T-helper 2 cell (primary cell): ENCODE measurements around the gene TMEM79.

Experiments
- DNase-seq, 5 experiments: peaks; one replicate each; pipeline versions ENCODE4 v3.0.0 to v3.0.0-alpha.2; 2012 to 2022
- total RNA-seq, 2 donors: gene quantifications; one replicate each; lab custom pipeline; 2026; lab: John Stamatoyannopoulos, UW

TMEM79 gene, protein sequence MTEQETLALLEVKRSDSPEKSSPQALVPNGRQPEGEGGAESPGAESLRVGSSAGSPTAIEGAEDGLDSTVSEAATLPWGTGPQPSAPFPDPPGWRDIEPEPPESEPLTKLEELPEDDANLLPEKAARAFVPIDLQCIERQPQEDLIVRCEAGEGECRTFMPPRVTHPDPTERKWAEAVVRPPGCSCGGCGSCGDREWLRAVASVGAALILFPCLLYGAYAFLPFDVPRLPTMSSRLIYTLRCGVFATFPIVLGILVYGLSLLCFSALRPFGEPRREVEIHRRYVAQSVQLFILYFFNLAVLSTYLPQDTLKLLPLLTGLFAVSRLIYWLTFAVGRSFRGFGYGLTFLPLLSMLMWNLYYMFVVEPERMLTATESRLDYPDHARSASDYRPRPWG
- 1.9 to 6.6 reads per million in 2 donors for total RNA-seq

- DNase-seq: no peak
These were observed at the start of gene TMEM79 for GRCh38 chr1:156284112-156284511. Gene TMEM79 (plus strand): TSS chr1:156284325. CDS start chr1:156285227, 902 bp downstream.

- DNase-seq: no peak
These were observed 48.0 kb upstream of the TMEM79 start for GRCh38 chr1:156236164-156236563.

DNA sequence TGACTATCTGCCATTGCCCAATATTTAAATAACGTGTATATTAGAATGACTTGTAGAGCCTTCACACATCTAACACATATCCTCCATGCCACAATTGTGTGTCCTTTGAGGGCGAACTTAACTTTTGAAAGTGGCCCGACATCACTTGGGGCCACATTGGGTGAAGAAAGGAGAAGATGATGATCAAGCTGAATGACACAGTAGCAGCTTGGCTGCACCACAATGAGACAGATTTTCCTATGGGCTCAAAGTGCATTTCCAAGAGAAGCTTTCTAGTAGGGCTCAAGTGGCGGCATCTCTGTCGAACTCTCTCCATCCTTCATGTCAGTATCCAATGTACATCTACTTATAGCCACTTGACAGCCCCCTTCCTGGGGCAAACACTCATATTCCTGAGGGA, 45.9 kb upstream of the TMEM79 start:
- no peak for DNase-seq

- DNase-seq: no peak
These were observed 42.8 kb upstream of the TMEM79 start for GRCh38 chr1:156241311-156241811.

- DNase-seq: no peak
These were observed 42.2 kb upstream of the TMEM79 start, which contains the start of gene BGLAP for GRCh38 chr1:156241926-156242325. Gene BGLAP (plus strand): TSS chr1:156242184. CDS start chr1:156242232, 48 bp downstream.

- no peak for DNase-seq
These were observed 41.4 kb upstream of the TMEM79 start for GRCh38 chr1:156242738-156243137.

GRCh38 chr1:156244126-156244525, 40.0 kb upstream of the TMEM79 start:
- no peak for DNase-seq

DNA sequence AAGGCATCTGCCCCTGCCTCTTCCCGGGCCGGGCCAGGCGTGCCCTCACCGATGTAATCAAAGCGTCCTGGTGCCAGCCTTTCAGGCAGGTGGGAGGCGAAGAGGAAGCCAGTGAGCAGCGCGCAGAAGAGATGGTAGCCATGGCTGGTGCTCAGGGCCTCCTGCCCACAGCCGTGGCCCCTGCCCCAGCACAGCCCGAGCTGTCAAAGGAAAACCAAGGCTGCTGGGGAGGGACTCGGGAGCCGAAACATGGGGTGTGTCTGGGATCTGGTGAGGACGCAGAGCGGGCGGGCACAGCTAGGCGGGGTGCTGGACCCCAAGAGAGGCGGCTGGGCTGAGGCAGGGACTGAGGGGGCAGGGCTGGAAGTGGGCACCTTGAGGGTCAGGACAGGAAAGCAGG, 39.4 kb upstream of the TMEM79 start:
- DNase-seq: no peak

DNA sequence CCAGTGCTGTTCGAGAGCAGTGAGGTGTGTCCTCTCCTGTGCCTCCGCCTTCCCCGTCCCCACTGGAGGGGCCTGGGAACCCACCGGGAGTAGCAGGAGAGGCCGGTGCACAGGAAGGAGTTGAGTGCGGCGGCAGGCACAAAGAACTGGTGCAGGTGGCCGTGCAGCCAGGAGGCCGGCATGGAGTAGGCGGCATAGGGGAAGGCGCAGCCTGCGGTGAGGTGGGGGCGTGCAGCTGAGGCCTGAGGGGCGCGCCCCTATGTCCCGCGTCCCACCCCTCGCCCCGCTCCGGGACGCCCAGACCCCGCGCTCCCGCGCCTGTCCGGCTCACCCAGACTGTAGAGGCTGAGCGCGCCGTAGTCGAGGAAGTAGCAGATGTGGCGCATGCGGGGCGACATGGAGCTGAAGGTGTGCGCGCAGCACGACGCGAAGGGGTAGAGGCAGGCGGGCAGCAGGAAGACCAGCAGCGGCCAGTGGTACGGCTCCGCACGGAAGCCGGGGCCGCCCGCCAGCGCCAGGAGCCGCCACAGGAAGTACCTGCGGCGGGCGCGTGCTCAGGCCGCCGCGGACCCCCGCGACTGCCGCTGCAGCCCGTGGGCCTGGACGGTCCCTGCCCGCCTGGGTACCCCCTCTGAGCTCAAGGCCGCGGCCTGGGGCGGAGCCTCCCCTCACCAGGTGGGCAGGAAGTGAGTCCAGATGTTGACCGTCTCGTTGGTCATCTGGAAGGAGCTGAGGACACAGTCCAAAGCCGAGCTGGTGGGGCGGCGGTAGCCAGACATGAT, 38.5 kb upstream of the TMEM79 start:
- DNase-seq: peak in 4 of 5 experiments; percentile 7 to 72 (median 13)

DNA sequence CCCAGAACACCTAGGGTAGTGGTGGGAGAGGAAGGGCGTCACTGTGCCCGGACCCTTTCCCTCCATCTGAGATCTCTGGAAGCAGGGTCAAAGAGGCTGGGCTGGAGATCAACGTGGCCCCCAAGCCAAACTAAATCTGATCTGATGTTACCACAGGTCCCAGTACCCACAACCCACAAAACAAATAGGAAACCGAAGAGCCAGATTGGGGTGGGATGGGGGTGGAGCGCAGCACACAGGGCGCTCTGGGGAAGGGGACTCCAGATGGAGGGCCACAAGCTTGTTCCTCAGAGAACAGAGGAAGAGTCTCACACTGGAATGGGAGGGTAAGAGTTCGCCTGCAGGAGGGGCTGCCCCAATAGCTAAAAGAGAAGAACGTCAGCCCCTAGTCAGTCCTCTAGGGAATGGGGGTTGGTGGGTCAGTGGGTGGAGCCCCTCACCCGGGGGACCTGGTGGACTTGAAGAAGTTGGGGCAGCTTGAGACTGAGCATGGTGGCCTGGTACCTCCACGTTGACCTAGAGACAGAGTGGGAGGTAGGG, 37.8 kb upstream of the TMEM79 start:
- DNase-seq: no peak

- no peak for DNase-seq
These were observed 37.2 kb upstream of the TMEM79 start for GRCh38 chr1:156246781-156247459.

DNA sequence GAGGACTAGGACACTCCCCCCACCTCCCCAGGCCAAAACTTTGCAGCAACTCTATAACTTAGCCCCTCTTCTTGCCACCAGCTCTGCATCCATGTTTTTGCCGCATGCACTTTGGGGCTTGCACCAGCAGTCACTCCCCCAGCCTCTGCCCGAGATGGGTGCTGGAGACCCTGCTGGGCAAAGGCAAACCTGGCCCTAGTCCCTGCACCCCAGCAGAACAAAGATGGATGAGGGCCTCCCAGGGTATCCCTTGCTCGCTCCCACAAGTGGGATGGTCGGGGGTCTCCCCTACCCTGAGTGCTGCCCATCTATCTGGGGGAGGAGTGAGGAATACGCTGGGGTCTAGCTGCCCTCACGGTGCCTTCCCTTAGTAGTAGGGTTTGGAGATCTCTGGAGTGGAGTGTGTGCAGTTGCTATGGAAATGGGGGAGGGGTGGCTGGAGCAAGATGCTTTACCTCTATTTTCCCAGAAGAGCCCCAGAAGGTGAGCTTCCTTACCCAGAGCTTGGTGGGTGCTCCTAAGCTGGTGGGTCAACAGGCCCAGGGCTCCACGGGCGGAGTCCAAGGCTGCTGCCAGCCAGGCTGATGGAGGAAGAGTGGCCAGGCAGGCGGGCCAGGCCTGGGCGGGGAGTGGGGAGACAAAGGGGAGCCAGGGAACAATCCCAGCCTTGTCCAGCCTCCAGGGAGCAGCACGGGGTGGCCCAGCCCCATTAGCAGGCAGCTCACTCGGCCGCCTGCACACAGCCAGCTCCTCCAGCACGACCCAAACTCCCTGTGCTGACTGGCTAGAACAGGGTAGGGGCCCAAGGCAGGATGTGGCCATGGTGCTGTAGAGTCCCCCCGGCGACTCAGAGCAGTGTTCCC, 36.4 kb upstream of the TMEM79 start, which contains the start of gene PAQR6:
PAQR6 (minus strand) TSS at position 597 of the 863 bp plus-strand sequence. CDS start 1,325 bp downstream, outside the sequence.
- DNase-seq: no peak

DNA sequence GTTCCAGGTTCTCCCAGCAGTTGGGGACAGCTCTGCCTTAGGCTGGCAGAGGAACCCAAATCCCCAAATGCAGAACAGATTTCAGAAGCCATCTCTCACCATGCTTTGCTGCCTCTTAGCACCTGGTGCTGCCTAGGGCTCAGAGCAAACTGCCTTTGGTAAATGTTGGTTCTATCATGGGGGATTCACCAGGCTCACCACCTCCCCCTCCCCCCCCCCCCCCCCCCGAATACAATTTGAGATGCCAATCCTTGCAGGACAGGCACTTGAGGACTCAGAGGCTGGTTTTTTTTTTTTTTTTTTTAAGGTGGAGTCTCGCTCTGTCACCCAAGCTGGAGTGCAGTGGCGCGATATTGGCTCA, 35.8 kb upstream of the TMEM79 start:
- DNase-seq: no peak

DNA sequence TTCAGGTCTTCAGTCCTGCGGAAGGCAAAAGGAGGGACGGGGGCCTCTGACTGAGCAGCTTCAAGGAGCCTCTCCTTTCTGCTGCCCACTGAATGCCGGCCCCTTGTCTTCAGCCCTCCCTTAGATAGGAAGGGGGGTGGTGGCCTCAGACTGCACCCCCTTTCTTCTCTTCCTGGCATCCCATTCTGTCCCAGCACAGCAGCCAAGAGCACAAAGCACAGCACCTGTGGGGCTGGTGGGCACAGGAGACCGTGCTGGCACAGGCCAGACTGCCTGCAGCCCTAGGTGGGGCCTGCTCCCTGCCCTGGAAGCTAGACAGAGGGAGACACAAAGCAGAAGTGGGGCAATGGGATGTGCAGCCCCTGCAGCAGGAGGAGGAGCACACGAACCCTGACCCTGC, 34.5 kb upstream of the TMEM79 start:
- no peak for DNase-seq

- peak in 1 of 5 experiments; percentile 61 for DNase-seq
These were observed 32.6 kb upstream of the TMEM79 start for GRCh38 chr1:156251527-156251926.

- no peak for DNase-seq
These were observed 30.5 kb upstream of the TMEM79 start for GRCh38 chr1:156253634-156254033.

- no peak for DNase-seq
These were observed 26.4 kb upstream of the TMEM79 start for GRCh38 chr1:156257711-156258110.

GRCh38 chr1:156258859-156259258, 25.3 kb upstream of the TMEM79 start:
- DNase-seq: no peak

DNA sequence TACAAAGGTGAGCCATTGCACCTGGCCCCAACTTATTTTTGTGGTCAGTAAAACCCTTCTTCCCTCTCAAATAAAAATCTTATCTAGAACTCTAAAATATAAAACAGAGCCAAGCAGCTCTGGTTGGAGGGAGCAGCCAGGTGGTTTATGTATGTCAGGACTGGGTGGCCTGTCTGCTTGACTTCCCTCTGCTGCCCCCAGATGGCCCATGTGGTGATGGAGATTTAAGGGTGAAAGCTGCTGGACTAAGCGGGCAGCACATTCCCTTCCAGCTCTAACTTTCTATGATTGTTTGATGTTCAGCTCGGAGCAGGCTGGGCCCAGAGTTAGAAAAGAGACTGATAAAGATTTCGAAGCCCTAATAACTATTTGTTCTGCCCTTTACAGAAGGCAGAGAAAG, 24.3 kb upstream of the TMEM79 start:
- no peak for DNase-seq

- DNase-seq: no peak
These were observed 23.2 kb upstream of the TMEM79 start for GRCh38 chr1:156260896-156261295.

DNA sequence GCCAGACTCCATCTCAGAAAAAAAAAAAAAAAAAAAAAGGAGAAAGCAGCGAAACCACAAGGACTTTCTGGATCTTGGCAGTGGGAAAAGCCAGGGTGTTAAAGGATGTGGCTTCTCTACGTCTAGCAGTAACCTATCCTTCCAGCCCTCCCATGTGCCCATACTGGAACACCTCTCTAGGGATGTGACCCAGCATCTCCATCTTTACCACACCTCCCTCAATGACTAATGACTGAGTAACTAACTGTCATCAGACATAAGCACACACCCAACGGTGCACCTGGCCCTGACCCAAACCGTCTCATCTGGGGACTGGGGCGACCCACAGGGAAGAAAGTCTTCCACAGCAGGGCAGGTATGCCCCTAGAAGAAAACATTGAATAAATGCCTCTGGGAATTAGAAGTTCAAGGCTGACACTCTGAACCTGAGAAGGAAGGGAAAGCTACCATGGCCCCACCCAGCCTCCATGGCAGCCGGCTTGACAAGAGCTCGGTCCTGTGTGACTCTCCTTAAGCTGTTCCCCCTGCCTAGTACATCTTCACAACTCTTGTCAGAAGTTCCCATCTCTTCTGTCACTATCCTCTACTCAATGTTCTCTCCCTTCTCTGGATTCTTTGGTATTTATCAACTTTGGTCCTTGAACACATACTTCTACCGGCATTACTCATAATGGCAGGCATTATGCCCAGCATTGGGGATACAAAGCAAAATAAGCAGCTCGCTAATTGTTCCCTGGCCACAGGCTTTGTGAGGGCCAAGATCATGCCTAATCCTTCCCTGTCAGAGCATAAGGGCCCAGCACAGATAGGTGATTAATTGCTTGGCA, 21.5 kb upstream of the TMEM79 start:
- DNase-seq: no peak
